HFF-Myc (cell line): ENCODE results near the gene DUSP6.

ENCODE experiments used
- DNase-seq: peaks from one replicate; pipeline ENCODE4 v3.0.0-alpha.2; 2011; ENCODE audit warnings: low read depth; ENCODE audit errors: extremely low read depth
- H3K4me3 ChIP-seq: replicated peaks from 2 replicates; pipeline ENCODE4 v1.5.1; 2011; ENCODE audit warnings: low read depth, mild to moderate bottlenecking, control low read depth, low read length
- TF ChIP-seq, protein P1 (sequence below): IDR thresholded peaks from 2 replicates; pipeline ENCODE4 v1.5.1; 2012; ENCODE audit warnings: mild to moderate bottlenecking, low read depth, low read length, control low read depth; ENCODE audit errors: missing control alignments

The DUSP6 gene

GRCh38 chr12:89357297-89357730 is 5.0 kb upstream of the DUSP6 start:
- DNase-seq: no peak
- H3K4me3 ChIP-seq: no peak overlapping the region
- TF ChIP-seq, protein P1, sequence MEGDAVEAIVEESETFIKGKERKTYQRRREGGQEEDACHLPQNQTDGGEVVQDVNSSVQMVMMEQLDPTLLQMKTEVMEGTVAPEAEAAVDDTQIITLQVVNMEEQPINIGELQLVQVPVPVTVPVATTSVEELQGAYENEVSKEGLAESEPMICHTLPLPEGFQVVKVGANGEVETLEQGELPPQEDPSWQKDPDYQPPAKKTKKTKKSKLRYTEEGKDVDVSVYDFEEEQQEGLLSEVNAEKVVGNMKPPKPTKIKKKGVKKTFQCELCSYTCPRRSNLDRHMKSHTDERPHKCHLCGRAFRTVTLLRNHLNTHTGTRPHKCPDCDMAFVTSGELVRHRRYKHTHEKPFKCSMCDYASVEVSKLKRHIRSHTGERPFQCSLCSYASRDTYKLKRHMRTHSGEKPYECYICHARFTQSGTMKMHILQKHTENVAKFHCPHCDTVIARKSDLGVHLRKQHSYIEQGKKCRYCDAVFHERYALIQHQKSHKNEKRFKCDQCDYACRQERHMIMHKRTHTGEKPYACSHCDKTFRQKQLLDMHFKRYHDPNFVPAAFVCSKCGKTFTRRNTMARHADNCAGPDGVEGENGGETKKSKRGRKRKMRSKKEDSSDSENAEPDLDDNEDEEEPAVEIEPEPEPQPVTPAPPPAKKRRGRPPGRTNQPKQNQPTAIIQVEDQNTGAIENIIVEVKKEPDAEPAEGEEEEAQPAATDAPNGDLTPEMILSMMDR: no peak

- no peak overlapping the region for H3K4me3 ChIP-seq
- TF ChIP-seq, protein P1: no peak
- no peak for DNase-seq
Observed at GRCh38 chr12:89356069-89356665, 3.9 kb upstream of the DUSP6 start.

DNA sequence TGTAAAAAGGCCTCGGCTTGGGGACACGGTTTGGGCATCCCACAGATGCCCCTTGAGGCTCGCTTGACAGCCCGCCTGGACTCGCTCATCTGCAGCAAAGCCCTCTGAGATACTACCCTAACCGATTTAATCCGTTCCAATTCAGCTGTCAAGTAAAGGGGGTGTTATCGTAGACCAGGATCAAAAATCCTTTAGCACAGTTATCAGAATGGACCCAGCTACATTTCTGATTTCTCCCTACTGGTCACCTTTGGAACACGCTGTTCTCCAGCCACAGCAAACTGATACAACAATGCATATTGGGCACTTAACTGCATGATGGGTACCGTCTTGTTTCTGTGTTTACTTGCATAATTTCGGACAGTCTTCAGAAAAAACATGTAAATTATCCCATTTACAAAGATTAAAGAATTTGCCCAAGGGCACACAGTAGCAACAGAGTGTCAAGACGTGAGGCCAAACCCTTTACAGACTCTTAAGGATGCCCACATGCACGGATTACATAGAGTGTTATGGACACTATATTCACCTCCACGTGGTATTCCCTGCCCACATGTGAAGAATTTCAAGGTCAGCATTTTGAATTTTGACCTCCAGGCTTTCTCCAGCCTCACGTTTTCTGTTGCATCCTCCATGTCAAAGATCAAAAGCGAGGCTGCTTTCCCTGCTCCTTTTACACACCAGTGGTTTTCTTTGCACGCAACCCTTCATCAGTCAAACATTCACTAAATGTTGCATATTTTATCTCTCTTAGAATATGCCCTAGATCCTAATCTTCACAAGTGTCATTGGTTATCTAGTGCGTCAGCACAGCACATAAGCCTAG is 3.2 kb upstream of the DUSP6 start:
- TF ChIP-seq, protein P1: no peak
- H3K4me3 ChIP-seq: peak overlapping the region; percentile 82
- DNase-seq: no peak

DNA sequence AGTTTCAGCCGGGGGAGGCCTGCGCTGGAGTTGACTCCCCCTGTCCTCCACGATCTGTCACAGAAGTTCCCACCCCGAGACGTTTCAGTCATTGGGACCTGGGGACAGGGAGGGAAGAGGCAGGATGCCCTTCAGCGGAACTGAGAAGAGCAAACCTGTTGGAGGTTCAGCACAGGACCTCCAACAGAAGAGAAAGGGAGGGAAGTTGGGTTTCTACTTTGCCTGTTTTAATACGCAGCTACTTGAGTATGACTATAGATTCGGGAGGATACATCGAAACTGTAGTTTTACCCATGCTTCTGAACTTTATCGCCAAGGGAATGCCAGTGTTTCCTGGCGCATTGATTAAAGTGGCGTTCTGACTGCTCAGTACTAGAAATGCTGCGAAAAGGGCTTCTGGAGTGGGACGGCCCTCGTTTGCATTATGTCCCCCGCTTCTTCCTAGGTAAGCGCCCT is 2.3 kb upstream of the DUSP6 start:
- DNase-seq: no peak
- TF ChIP-seq, protein P1: no peak
- H3K4me3 ChIP-seq: peak overlapping the region; percentile 82

GRCh38 chr12:89353823-89354611 is 1.7 kb upstream of the DUSP6 start:
- peak overlapping the region; percentile 82 for H3K4me3 ChIP-seq
- no peak for DNase-seq
- TF ChIP-seq, protein P1: no peak

DNA sequence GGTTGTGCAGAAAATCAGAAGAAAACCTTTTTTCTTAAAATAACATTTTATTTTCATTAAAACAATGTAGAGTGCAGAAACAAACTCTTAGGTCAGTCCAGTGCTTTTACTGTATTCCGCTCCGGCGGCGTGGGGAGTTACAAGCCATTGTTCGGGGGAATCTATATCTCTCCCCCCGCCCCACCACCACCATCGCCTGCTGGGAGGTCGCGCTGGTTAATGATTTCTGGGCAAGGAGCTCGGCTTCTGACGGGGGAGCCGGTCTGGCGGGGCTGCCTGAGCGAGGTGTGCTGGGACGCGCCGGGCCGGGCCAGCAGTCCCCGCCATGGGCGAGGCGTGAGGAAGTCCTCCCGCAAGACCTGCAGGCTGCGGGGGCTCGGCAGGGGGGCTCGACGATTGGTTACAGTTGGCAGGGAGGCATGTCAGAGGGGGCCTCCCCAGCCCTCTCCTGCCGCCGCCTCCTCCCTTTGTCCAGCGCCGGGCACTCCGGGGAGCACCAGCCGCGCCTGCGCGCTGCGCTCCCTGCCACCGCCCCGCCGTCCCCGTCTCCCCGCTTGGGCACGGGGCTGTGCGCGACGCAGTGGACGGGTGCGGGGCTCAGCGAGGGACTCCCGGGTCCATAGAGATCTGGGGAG is 1.0 kb upstream of the DUSP6 start:
- DNase-seq: no peak
- H3K4me3 ChIP-seq: peak overlapping the region; percentile 82
- TF ChIP-seq, protein P1: no peak
